HuH-7 (cell line): ENCODE results near the gene AAGAB.

Source experiments
- DNase-seq: peaks from one replicate; pipeline ENCODE4 v3.0.0; 2011; ENCODE audit warnings: low spot score

AAGAB gene

DNA sequence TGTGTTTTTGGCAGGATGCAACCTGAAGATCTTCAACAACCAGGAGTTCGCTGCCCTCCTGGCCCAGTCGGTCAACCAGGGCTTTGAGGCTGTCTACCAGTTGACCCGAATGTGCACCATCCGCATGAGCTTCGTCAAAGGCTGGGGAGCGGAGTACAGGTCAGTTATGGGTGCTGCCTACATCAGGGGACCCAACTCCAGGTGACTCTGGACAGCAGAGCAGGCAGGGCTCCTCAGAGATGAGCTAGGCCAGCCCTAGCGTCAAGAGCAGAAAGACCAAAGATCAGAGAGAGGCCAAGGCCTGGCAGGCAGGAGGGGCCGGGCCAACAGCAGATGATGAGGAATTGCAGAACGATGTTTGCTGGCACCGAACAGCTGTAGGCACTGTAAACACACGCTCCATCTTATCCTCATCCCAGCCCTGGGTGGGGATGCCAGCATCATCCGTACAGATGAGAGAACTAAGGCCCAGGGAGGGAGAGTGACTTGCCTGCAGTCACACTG is 67.1 kb downstream of the AAGAB start:
- DNase-seq, result no peak

DNA sequence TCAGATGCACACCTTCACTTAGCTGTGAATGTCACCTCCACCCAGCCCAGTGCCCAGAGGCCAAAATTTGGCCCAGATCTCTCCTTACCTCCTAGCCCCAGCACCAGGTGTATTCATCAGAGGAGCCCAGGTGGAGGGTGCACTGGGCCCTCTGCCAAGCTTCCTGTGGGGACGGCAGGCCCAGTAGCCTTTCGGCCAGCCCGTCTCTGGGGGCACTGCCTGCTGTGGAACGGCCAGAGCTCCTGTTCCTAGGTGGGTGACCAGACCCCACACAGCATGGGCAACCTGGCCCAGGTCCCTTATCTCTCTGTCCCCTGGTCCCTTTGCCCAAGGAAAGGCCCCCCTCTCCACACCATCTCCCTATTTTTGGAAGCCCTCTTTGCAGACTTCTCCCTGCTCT is 67.8 kb downstream of the AAGAB start:
- no peak for DNase-seq

DNA sequence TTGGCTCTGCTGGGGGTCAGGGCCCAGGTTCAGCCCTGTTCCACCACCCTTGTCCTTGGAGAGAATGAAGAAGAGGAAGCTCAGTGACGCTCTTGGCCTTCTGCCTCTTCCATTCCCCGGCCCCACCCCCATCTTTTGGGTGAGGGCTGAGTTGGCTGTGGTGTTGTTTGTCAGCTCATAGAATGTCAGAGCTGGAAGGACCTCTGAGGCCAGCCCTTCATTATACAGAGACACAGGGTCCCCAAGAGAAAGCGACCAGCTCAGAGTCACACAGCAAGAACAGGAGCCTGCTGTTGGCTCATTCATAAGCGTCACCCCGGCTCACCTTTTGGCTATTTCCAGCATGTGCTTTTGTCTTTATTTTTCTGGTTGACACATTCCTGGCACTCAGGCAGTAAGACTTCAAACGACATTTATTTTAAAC is 68.2 kb downstream of the AAGAB start:
- DNase-seq, result no peak

DNA sequence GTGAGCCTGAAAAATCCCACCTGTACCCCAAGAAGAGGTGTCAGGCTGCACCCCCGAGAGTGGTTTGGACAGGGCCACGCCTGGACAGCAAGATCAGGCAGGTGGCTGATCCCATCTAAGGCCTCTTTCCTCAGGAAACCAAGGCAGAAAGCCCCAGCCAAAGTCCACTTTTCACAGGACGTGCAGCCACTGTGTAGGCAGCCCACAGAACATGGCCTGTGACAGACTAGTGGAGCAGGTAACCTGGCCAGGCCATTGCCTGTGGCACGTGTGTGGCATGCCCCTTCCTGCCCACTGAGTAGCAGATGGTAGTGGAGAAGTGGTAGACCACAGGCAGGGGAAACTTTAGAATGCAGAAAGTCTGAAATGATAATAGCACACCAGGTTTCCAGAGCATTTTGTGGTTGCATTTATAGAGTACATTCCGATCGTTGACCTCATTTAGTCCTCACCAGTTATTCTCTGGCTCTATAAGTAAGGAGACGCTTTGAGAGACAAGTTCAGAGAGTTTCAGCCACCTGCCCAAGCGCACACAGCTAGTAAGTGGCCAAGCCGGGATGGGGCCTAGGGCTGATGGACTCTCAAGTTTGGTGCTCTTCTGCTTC is 68.7 kb downstream of the AAGAB start:
- DNase-seq, result no peak

DNA sequence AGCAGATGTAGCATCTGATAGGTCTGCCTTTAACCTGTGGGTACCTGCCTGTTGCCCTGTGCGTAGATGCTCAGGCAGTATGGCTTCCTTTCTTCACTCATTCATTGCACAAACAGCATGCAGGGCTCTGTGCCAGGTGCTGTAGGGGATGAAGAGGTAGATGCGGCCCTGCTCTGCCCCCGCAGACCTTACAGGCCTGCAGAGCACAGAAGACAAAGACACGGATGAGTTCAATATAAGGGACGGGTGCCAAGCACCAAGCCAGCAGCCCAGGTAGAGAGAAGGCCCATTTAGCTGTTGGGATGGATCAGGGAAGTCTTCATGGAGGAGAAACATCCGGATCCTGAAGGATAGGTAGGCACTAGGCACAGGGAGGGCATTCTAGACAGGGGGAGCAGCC is 69.4 kb downstream of the AAGAB start:
- DNase-seq, result no peak

DNA sequence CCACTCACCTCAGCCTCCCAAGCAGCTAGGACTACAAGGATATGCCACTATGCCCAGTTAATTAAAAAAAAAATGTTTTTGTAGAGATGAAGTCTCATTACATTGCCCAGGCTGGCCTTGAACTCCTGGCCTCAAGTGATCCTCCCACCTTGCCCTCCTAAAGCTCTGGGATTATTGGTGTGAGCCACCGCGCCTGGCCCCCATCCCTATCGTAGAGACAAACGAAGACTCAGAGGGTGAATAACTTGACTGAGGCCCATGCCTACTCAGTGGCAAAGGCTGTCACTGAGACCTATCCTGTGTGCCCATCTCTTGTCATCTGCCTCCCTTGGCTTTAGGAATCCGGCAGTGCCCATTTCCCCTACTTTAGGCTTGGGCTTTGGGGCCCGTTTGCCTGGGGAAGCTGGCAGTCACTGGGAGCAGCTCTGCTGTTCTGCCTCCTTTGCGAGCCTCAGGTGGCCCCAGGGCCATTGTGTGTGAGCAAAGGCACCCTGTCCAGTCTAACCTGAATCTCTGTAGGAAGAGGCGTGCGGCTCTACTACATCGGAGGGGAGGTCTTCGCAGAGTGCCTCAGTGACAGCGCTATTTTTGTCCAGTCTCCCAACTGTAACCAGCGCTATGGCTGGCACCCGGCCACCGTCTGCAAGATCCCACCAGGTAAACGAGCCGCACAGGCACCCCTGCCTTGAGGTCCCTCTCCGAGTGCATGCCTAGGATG is 70.1 kb downstream of the AAGAB start:
- DNase-seq, result no peak

DNA sequence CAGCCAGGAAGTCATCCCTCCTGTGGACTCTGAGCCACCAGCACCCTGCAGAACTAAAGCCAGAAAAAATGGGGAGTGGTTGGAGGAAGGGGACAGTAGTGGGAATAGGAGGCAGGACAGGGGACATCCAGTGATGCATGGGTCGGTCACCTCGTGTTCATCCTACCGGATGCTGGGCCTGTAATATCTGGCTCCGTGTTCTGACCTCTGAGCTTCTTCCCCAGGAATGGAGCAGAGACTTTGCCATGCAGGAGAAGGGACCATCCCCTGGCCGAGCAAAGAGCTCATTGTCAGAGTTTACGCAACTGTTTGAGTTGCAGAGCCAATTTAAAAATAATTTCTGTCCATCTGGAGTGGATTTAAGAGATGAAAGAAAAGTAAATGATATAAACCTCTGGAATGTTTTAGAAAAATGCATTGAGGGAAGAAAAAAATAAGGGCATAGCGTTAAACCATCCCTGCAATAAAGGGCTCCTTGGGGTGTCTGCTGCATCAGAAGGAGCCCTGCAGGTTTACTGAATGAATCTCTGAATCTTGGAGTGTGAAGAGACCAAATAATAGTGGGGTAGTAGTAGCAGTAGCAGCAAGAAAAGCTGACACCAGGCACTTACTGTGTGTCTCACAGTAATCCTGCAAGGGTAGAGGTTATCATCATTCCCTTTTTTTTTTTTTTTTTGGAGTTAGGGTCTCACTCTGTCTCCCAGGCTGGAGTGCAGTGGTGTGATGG is 70.9 kb downstream of the AAGAB start:
- DNase-seq, result no peak

DNA sequence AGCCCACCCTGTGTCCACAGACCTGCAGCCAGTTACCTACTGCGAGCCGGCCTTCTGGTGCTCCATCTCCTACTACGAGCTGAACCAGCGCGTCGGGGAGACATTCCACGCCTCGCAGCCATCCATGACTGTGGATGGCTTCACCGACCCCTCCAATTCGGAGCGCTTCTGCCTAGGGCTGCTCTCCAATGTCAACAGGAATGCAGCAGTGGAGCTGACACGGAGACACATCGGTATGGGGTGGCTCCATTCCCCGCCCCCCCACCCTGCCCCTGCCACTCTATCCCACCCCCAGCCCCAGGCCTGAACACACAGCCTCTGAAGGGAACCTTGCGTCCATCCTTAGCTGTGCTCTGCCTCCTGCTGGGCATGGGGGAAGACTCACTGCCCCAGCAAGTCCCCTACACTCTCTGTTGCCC is 73.2 kb downstream of the AAGAB start:
- DNase-seq, result no peak

DNA sequence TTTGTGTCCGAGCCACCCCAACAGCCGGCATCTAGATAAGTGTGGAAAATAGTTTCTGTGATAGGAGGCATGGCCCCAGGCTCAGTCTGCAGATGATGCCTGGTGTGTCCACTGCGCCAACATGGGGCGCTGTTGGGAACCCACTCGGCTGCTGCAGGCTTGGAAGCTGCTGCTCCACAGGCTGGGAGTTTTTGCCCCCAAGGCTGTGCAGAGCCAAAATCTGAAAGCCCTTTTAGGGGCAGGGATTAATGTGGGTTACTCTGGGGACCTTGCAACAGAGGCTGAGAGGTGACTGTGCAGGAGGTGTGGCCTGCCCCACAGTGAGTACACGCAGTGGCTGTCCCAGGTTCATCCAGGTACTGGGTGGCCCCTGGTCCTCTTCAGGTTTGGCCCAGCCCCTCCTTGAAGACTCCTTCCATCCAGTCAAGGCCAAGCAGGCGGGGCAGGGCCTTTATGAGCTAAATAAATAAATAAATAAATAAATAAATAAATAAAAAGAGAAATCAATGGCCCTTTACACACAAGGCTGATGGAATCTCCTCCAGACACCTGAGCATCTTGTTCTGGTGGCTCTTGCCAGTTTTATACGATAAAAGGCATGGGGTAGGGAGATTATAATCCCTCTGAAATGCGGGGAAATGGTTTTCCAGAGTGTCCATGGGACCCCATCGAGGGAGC is 73.8 kb downstream of the AAGAB start:
- DNase-seq, result no peak

DNA sequence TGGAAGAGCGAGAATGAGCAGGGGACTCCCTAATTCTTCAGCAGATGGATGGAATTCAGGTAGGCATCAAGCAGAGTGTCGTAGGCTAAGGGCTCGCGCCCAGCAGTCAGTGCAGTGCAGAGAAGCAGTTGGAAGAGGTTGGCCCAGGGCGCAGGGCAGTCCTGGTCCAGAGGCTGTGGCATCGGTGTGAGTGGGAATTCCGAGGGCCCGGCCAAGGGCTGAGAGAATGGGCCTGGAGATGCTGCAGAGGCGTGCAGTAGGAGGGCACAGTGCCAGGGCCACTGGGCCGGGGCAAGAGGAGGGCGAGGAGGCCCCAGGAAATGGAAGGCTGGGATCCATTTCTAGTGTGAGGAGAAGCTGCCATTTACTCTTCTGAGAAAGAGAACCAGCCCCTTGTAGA is 74.4 kb downstream of the AAGAB start:
- no peak for DNase-seq

DNA sequence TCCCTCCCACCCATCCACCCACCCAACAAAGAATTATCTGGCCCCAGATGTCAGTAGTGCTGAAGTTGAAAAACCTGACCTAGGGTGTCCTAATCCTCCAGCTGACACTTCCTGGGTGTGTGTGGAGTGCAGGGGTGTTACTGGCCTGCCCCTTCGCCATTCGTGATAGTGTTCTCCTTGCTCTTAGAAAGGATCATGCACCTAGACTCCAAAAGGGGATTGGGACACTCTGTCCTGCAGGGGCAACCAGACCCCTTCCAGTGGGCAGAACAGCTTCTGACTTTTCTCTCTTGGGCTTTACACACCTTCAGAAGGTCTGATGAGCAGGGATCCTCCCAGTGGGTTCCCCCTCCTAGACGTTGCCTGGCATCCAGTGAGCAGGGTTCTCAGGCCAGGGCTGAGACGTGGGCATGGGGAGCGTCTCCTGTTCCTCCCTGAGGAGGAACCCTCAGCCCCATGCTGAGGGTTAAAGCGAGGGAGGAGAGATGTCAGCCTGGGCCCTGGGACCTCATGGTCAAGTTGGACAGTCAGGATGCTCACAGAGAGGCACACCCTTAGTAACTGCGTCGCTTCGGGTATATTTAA is 75.0 kb downstream of the AAGAB start:
- no peak for DNase-seq

DNA sequence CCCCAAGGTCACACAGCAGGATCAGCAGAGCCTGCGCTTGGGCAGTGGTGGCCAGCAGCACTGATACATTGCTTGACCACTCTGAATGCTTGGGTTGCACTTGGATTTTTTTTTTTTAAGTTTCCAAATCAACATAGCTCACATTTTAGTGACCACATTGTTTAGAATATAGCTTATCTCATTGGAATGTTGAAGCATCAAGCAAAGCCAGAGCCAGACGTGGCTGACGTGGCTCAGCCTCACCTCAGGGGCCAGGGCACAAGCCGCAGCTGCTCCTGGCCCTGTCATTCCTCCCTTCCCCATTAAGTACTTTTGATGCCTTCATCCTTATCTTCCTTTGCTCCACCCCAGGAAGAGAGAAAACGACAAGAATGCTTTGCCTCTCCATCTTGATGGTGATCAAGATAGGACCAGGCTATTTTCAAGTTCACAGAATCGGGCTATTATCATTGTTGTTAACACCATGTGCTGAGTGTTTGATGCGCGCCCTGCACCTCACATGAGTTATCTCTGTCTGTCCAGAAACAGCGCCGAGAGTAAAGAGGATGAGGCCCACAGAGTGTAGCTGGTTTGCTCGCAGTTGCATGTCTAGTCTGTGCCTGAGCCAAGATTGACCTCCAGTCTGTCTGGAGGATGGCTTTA is 75.8 kb downstream of the AAGAB start:
- DNase-seq, result no peak

DNA sequence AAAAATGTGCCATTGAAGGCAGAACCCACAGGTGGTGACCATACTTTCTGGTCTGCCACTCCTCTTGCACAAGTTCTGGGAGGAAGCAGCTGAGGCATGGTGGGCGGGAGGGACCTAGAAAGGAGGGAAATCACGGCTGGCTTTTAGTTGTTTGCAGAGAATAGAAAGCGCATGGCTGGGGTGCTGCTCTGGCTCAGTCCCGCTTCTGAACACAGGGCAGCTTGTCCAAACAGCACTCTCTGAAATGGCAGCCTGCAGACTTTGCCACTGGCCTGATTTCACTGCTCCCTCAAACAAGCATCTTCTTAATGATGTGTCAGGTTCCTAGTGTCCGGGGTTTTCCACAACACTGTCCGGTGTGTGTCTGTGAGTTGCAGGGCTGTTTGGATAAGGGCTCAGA is 76.7 kb downstream of the AAGAB start:
- no peak for DNase-seq

DNA sequence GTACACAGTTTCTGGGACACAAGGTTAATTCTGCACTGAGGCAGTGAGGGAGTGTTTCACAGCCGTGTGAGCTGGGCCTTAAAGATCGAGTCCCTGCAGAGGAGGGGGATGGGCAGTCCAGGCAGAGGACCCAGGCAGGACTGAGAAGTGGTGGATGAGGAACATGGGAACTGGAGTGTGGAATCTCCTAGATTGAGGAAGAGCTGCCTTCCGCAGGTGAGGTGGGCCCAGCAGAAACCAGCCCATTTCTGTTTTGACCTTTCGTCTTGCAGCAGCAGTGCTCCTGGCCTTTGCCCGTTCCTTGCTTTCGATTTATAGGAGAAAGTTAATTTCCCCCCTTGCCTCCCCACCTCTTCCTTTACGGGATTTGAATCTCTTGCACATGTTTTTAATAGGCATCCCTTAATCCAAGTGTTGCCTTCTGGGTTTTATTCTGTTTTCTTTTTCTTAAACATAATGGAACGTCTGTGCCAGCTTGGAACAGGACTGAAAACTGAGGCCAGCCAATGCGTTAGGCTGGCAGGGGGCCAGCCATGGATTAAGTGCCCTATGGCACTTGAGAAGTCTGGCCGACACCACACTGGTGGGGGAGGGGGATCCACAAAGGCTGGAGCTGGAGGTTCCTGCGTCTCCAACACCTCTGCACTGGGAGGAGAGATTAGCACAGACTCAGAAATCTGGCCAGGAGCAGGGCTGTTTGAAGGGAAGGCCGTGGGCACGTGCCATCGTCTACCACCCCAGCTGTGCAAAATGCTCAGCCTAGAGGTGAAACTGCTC is 78.1 kb downstream of the AAGAB start:
- no peak for DNase-seq

DNA sequence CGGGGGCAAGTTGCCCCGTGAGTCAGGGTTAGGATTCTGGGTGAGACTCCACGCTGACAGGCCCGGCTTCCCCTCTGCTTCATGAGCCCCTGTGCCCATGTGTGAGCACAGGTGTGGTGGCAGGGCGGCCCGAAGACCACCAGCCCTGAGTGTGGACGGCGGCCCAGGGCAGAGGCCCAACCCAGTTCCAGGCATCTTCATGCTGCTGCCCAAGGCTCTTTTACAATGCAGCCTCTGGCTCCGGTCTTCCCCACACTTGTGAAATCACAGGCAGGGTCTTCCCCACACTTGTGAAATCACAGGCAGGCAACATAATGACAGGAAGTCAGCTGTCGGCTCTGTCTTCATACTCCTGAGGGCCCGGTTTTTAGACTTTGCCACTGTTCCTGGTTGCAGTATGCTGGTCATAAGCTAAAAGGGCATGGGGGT is 78.8 kb downstream of the AAGAB start:
- peak; percentile 65 for DNase-seq

DNA sequence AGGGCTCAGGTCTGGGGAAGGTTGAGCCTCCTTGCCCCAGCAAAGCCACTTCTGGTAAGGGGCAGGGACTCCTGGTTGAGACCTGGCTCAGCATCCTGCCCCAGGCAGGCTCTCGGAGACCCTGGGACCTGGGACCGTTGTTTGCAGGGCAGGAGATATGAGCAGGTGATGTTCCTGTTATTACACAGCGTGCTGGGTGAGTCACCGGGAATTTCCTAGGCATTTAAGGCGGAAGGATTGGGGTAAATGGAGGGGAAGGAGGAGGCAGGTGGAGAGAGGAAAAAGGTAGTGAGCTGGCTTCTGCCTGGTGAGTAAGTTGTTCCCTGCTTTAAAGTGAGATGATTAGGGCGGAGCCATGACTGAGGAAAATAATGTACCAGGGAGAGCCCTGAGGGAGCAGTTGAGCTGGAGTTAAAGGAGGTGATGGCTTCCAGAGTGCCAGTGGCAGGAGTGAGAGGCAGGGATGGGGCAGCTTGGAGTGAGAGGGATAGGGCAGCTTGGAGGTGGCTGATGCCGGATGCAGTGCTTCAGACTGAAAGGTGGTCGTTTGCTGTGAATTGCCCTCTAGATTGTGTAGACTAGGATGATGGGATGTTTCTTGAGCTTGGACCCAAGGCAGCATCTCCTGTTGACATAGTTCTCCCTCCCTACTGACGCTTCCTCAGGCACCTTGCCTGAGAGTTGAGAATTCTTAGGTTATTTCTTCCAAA is 79.4 kb downstream of the AAGAB start:
- no peak for DNase-seq

DNA sequence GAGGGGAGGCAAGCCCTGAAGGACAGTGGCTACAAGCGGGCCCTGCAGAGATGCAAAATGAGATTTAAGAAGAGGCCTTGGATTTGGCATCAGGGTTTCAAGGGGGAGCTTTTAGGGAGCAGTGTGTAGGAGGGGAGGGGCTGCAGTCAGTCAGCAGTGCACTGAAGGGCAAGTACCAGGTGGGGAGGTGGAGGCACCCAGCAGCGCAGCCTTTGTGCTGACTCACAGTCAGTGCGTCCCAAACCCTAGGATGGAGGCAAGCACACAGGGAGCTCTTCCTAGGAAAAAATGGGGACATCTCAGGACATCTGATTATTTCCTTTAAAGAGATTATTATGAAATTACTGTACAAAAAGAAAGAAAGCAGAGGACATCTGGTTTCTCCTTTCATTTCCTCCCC is 80.0 kb downstream of the AAGAB start:
- DNase-seq, result no peak

DNA sequence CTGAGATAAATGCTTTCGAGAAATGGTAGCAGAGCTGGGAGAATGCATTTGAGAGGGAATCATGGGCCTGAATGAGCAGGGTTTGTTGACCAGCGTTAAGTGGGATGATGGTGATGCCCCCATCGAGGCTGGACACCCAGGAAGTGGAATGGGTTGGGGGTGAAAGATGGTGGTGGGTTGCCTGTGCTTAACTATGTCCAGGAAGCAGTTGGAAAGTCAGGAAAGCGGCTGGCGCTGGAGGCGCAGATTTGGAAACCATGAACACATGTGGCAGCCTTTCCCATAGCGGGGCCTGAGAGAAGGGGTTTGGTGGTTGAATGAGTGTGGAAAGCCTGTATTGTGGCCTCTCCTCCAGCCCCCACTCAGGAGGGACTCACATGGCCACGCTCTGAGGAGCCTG is 80.7 kb downstream of the AAGAB start:
- DNase-seq, result no peak

DNA sequence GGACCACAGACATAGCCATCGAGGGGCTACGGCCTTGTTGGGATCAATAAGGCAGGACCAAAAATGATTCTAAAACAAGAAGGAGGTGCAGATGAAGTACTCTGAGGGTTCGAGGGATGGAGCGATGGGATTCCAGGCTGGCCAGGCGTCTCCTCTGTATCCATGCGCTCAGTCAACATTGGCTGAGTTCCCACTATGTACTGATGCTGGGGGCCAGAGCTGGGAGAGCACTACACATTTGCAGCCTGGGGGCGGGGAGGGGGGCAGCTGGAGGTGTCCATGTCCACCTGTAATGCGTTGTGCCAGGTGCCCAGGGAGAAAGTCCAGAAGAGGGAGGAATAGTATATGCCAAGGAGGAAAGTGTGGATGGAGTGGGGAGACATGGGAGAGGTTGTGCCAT is 81.5 kb downstream of the AAGAB start:
- no peak for DNase-seq

DNA sequence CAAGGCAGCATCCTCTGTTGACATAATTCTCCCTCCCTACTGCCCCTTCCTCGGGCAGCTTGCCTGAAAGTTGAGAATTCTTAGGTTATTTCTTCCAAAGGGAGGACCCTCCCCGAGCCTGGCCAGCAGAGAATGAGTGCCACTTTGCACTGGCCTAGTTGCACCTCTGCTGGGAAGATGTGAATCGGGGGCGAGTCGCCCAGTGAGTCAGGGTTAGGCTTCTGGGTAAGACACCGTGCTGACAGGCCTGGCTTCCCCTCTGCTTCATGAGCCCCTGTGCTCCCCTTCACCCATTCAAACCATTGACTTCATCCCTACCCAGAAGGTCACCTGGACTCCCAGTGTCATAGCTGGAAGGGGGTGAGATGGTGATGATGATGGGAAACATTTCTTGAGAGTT is 82.3 kb downstream of the AAGAB start:
- DNase-seq, result no peak
